ENCODE results near the gene MT1B. TPM values are rescaled to one million over a fixed set of nuclear protein-coding genes. Genes with fewer than 3 reads are reported as not detected.

Gene MT1B
- total RNA-seq, 1 donor from 2014 or later = not detected

DNA sequence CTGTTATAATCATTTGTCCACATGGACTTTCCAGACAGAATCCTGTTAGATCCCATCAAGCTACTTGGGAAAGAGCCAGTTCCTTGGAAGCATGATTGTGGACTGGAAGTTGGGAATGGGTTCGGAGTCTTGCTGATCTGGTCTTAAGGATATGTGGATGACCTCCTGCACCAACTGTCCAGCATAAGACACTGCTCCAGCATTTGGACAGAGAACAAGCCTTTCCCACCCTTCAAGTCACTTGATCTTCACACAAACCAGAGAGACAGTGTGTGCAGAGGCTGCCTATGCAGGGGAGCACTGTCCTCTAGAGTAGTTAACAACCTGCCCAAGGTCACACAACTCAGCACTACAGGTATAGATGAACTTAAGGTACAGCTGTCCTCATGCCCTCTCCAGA lies 5.8 kb upstream of the MT1B start:
- peaks cover 22 to 33% (median 23%) of the 10 kb centered on the region in 3 donors for H3K27me3 ChIP-seq (ENCODE audit: control insufficient read depth in 3 of 3, insufficient read depth in 3 of 3, low read length in 3 of 3)

DNA sequence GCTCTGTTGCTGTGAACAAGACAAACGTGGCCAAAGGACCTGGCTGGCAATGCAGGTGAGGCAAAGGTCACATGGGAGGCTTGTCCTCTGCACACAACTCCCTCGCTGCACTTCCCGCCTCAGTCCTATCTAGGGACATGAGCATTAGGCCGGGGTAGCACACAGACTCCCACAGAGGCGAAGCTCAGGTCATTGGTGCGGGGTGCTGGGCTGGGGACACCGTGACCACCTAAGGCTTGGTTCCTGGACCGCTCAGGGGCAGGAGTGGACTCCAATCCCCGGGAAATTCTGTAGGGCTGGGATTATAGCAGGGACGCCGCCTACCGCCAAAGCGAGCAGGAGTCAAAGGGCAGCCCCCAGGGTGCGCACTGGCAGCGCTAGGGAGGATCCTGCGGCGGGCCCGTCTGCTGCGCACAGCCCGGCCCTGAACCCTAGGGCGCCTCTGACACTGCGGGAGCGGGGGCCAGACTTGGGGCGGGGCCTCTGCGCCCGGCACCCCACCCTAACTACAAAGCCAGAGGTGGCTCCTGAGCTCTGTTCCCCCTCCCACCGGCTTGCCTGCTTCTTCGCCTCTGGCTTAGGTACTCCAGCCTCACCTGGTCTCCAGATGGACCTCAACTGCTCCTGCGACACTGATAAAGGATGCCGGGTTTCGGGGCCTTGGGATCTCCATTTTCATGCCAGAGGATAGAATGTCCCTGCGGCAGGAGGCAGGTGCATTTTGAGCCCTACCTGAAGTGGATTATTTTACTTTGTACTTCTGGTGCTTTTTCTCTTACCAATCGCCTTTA lies 3.9 kb upstream of the MT1B start:
- Histone ChIP-seq H3K4me1 (ENCODE audit: control insufficient read depth in 3 of 3, insufficient read depth in 3 of 3, low read length in 3 of 3) (peaks cover 9 to 10% (median 9%) of the 10 kb centered on the region in 3 donors), H3K9ac (ENCODE audit: low read depth in 1 of 3, low read length in 3 of 3) (no peak overlapping the region), H3K27me3 (ENCODE audit: control insufficient read depth in 3 of 3, insufficient read depth in 3 of 3, low read length in 3 of 3) (peaks cover 18 to 33% (median 22%) of the 10 kb centered on the region in 3 donors), H3K36me3 (ENCODE audit: control insufficient read depth in 3 of 3, insufficient read depth in 3 of 3, low read length in 3 of 3) (no peaks in the 10 kb centered on the region), H3K4me3 (ENCODE audit: low read length in 3 of 3) (no peak overlapping the region), H3K27ac (ENCODE audit: low read depth, low read length) (no peak overlapping the region), H3K9me3 (ENCODE audit: control insufficient read depth in 3 of 3, low read length in 3 of 3) (no peaks in the 10 kb centered on the region)

More for the DNA sequence above, 5.8 kb upstream of the MT1B start:
- H3K27ac ChIP-seq (ENCODE audit: low read depth, low read length) = no peak overlapping the region
- H3K9me3 ChIP-seq (ENCODE audit: control insufficient read depth in 3 of 3, low read length in 3 of 3) = no peaks in the 10 kb centered on the region
- no peak overlapping the region for H3K9ac ChIP-seq (ENCODE audit: low read depth in 1 of 3, low read length in 3 of 3)
- H3K36me3 ChIP-seq (ENCODE audit: control insufficient read depth in 3 of 3, insufficient read depth in 3 of 3, low read length in 3 of 3) = no peaks in the 10 kb centered on the region
- no peak overlapping the region for H3K4me3 ChIP-seq (ENCODE audit: low read length in 3 of 3)
- H3K4me1 ChIP-seq (ENCODE audit: control insufficient read depth in 3 of 3, insufficient read depth in 3 of 3, low read length in 3 of 3) = peaks cover 9 to 10% (median 9%) of the 10 kb centered on the region in 3 donors

DNA sequence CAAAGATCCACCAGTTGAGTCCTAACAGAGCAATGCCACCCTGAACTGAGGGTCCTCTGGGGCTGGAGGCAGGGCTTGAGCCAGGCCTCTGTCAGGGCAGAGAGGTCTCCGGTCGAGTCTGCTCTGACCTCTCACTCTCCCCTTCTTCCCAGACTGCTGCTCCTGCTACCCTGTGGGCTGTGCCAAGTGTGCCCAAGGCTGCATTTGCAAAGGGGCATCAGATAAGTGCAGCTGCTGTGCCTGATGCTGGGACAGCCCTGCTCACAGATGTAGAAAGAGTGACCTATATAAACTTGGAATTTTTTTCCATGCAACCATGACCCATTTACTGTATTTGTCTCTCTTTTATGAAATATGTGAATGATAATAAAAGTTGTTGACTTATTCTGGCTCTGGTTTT lies 2.4 kb upstream of the MT1B start:
- H3K9me3 ChIP-seq (ENCODE audit: control insufficient read depth in 3 of 3, low read length in 3 of 3) = no peaks in the 10 kb centered on the region
- H3K27me3 ChIP-seq (ENCODE audit: control insufficient read depth in 3 of 3, insufficient read depth in 3 of 3, low read length in 3 of 3) = peaks cover 10 to 24% (median 22%) of the 10 kb centered on the region in 3 donors
- no peaks in the 10 kb centered on the region for H3K36me3 ChIP-seq (ENCODE audit: control insufficient read depth in 3 of 3, insufficient read depth in 3 of 3, low read length in 3 of 3)
- no peak overlapping the region for H3K27ac ChIP-seq (ENCODE audit: low read depth, low read length)
- no peak overlapping the region for H3K4me3 ChIP-seq (ENCODE audit: low read length in 3 of 3)
- no peaks in the 10 kb centered on the region for H3K4me1 ChIP-seq (ENCODE audit: control insufficient read depth in 3 of 3, insufficient read depth in 3 of 3, low read length in 3 of 3)
- no peak overlapping the region for H3K9ac ChIP-seq (ENCODE audit: low read depth in 1 of 3, low read length in 3 of 3)

DNA sequence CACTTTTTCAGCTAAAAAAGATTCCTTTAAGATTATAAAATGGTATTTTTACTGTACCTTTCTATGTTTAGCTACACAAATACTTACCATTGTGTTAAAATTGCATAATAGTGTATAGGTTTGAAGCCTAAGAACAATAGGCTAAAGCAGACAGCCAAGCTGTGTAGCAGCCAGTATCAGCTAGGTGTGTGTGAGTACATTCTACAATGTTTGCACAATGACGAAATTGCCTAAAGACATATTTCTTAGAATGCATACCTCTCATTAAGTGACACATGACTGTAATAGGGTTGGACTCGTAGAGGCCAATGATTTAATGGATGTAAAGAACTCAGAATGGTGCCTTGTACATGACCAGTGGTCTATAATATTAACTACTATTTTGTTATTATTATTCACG lies 1.9 kb upstream of the MT1B start:
- no peaks in the 10 kb centered on the region for H3K9me3 ChIP-seq (ENCODE audit: control insufficient read depth in 3 of 3, low read length in 3 of 3)
- peaks cover 4 to 22% (median 19%) of the 10 kb centered on the region in 3 donors for H3K27me3 ChIP-seq (ENCODE audit: control insufficient read depth in 3 of 3, insufficient read depth in 3 of 3, low read length in 3 of 3)
- no peak overlapping the region for H3K4me3 ChIP-seq (ENCODE audit: low read length in 3 of 3)
- H3K36me3 ChIP-seq (ENCODE audit: control insufficient read depth in 3 of 3, insufficient read depth in 3 of 3, low read length in 3 of 3) = no peaks in the 10 kb centered on the region
- no peak overlapping the region for H3K9ac ChIP-seq (ENCODE audit: low read depth in 1 of 3, low read length in 3 of 3)
- H3K4me1 ChIP-seq (ENCODE audit: control insufficient read depth in 3 of 3, insufficient read depth in 3 of 3, low read length in 3 of 3) = no peaks in the 10 kb centered on the region
- H3K27ac ChIP-seq (ENCODE audit: low read depth, low read length) = no peak overlapping the region

DNA sequence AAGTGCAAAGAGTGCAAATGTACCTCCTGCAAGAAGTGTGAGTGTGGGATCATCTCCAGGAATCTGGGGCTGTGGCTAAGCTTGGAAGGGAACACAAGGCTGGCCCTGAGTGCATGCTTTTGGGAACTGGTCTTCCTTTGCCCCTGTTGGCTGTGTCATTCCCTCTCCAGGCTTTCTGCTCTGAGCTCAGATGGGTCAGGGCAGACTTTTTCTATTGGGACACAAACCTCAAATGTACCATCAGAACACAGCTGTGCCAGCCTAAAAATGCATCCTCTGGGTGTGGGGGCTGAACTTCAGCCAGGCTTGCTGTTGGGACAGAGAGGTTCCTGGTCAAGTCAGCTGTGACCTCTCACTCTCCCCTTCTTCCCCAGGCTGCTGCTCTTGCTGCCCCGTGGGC lies 914 bp downstream of the MT1B start:
- Histone ChIP-seq H3K9me3 (ENCODE audit: control insufficient read depth in 3 of 3, low read length in 3 of 3) (no peaks in the 10 kb centered on the region), H3K4me1 (ENCODE audit: control insufficient read depth in 3 of 3, insufficient read depth in 3 of 3, low read length in 3 of 3) (peaks cover 0 to 5% (median 4%) of the 10 kb centered on the region in 3 donors), H3K27me3 (ENCODE audit: control insufficient read depth in 3 of 3, insufficient read depth in 3 of 3, low read length in 3 of 3) (peaks cover 0 to 16% (median 15%) of the 10 kb centered on the region in 3 donors)

DNA sequence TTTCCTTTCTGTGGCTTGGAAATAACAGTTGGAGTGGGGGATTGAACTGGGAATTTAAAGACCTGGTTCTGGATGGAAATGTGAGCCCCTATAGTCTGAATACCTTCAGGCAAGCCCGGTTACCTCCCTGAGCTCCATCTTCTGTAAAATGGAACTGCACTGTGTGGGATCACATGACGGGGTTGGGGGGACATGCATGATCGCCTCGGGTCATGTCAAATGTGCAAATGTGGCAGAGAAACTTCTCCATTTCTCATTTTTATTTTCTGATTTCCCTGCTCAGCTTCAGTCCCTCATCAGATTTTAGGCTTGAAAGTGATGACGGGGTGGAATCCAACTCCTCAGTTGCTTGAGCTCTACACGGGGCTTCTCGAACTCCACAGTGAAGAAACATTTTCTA lies 1.5 kb downstream of the MT1B start:
- Histone ChIP-seq H3K4me1 (ENCODE audit: control insufficient read depth in 3 of 3, insufficient read depth in 3 of 3, low read length in 3 of 3) (peaks cover 4 to 11% (median 10%) of the 10 kb centered on the region in 3 donors), H3K27me3 (ENCODE audit: control insufficient read depth in 3 of 3, insufficient read depth in 3 of 3, low read length in 3 of 3) (peaks cover 4 to 19% (median 14%) of the 10 kb centered on the region in 3 donors), H3K36me3 (ENCODE audit: control insufficient read depth in 3 of 3, insufficient read depth in 3 of 3, low read length in 3 of 3) (no peaks in the 10 kb centered on the region), H3K27ac (ENCODE audit: low read depth, low read length) (no peak overlapping the region), H3K4me3 (ENCODE audit: low read length in 3 of 3) (no peak overlapping the region), H3K9ac (ENCODE audit: low read depth in 1 of 3, low read length in 3 of 3) (no peak overlapping the region), H3K9me3 (ENCODE audit: control insufficient read depth in 3 of 3, low read length in 3 of 3) (no peaks in the 10 kb centered on the region)

More for the DNA sequence above, 914 bp downstream of the MT1B start:
- no peak overlapping the region for H3K27ac ChIP-seq (ENCODE audit: low read depth, low read length)
- H3K36me3 ChIP-seq (ENCODE audit: control insufficient read depth in 3 of 3, insufficient read depth in 3 of 3, low read length in 3 of 3) = no peaks in the 10 kb centered on the region
- H3K4me3 ChIP-seq (ENCODE audit: low read length in 3 of 3) = no peak overlapping the region
- no peak overlapping the region for H3K9ac ChIP-seq (ENCODE audit: low read depth in 1 of 3, low read length in 3 of 3)

DNA sequence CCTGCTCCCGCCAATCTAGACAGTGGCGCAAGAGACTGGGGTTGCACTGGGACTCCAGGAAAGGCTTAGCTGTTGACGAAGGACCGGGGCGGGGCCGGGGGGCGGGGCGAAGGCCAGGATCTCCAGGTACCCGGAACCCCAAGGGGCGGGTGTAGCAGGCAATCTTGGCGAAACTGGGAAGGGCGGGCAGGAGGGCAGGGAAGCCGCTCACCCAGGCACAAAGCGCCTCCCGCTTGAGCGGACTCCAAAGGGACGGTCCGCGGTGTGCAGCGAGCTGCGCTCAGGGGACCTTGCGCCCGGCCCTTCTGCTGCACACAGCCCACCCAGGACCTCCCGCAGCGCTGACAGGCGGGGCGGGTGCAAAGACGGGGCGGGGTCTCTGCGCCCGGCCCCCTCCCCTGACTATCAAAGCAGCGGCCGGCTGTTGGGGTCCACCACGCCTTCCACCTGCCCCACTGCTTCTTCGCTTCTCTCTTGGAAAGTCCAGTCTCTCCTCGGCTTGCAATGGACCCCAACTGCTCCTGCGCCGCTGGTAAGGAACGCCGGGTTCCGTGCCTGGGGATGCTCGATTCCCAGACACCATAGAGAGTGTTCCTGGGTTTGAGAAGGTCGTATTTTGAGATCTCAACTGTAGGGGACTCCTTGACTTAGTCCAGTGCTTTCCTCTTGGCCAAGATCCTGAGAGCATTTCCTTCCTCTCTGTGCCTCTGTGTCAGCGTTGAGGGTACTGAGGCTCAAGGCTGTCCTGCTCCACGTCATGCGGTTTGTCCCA lies 6.1 kb downstream of the MT1B start, which contains the start of gene MT1F:
TSS of gene MT1F (plus strand) at position 405 of the 772 bp plus-strand sequence. CDS start at position 505, 100 bp downstream.
- H3K36me3 ChIP-seq (ENCODE audit: control insufficient read depth in 3 of 3, insufficient read depth in 3 of 3, low read length in 3 of 3) = no peaks in the 10 kb centered on the region
- H3K9ac ChIP-seq (ENCODE audit: low read depth in 1 of 3, low read length in 3 of 3) = peak within 1 kb of the TSS in 2 of 3 donors; percentile 50 to 68
- H3K27ac ChIP-seq (ENCODE audit: low read depth, low read length) = no peak within 1 kb of the TSS
- peak within 1 kb of the TSS; percentile 64 to 67 (median 65) for H3K4me3 ChIP-seq (ENCODE audit: low read length in 3 of 3)
- peaks cover 26 to 33% (median 27%) of the 10 kb centered on the region in 3 donors for H3K27me3 ChIP-seq (ENCODE audit: control insufficient read depth in 3 of 3, insufficient read depth in 3 of 3, low read length in 3 of 3)
- H3K4me1 ChIP-seq (ENCODE audit: control insufficient read depth in 3 of 3, insufficient read depth in 3 of 3, low read length in 3 of 3) = peaks cover 6 to 18% (median 14%) of the 10 kb centered on the region in 3 donors
- no peaks in the 10 kb centered on the region for H3K9me3 ChIP-seq (ENCODE audit: control insufficient read depth in 3 of 3, low read length in 3 of 3)

DNA sequence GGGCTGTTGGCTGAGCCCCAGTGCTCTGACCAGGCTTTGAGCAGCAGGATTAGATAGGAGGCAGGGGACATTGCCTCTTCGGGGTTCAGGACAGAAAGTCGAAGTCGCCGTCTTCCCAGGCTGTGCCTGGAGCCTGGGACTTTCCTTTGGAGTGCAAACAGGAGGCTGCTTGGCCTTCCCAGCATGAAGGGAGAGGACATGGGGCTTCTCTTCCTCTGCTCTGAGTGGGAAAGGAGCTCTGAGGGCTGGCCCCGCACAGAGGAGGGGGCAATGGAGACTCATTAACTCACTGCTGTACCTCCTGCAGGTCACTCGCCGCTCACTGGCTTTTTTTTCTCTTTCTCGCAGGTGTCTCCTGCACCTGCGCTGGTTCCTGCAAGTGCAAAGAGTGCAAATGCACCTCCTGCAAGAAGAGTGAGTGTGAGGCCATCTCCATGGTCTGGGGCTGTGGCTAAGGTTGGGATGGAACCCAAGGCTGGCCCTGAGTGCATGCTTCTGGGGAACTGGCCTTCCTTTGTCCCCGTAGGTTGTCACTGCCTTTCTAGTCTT lies 6.7 kb downstream of the MT1B start:
- H3K4me1 ChIP-seq (ENCODE audit: control insufficient read depth in 3 of 3, insufficient read depth in 3 of 3, low read length in 3 of 3) = peaks cover 8 to 18% (median 14%) of the 10 kb centered on the region in 3 donors
- H3K27me3 ChIP-seq (ENCODE audit: control insufficient read depth in 3 of 3, insufficient read depth in 3 of 3, low read length in 3 of 3) = peaks cover 29 to 37% (median 31%) of the 10 kb centered on the region in 3 donors
- H3K4me3 ChIP-seq (ENCODE audit: low read length in 3 of 3) = peak overlapping the region; percentile 64 to 67 (median 65)
- no peak overlapping the region for H3K27ac ChIP-seq (ENCODE audit: low read depth, low read length)
- no peaks in the 10 kb centered on the region for H3K9me3 ChIP-seq (ENCODE audit: control insufficient read depth in 3 of 3, low read length in 3 of 3)
- peak overlapping the region in 1 of 3 donors; percentile 68 for H3K9ac ChIP-seq (ENCODE audit: low read depth in 1 of 3, low read length in 3 of 3)
- H3K36me3 ChIP-seq (ENCODE audit: control insufficient read depth in 3 of 3, insufficient read depth in 3 of 3, low read length in 3 of 3) = no peaks in the 10 kb centered on the region

DNA sequence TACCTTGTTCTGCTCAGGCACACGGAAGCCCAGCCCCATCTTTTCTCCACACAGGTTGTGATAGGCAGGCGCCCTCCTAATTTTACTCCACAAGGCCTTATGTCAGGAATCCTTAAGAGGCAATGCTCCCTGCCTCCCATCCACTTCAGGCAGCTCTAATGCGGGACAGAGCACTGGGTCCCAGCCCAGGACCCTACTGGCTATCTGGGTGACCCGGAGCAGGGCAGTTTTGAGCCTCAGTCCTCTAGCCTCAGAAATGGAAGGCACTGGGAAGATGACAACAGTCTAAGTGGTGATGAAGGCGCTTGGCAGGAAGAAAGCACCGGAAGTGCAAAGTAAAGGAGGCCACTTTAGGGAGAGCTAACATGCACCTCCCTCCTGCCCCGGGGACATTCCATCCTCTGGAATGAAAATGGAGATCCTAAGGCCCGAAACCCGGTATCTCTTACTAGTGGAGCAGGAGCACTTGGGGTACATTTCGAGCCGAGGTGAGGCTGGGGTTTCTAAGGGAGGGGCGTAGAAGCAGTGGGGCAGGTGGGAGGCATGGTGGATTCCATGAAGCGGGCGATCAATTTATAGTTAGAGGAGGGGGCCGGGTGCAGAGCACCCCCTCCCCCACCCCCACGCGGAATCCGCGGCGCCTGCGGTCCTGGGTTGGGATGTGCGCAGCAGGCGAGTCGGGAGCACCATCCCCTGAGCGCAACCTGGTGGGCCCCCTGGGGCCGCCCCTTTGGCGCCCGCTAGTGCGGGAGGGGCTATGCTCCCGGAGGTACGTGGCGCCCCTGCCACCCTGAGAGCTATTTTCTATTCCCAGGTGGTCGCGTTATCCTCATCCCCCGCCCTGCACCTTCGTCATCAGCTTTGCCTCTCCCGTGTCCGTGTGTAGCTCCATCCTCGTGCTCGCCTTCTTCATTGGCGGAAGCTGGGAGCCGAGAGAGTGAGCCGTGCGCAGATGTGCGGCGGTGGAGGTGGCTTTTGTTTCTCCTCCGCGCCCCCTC lies 11.0 kb downstream of the MT1B start:
- Histone ChIP-seq H3K4me3 (ENCODE audit: low read length in 3 of 3) (no peak overlapping the region), H3K9ac (ENCODE audit: low read depth in 1 of 3, low read length in 3 of 3) (no peak overlapping the region), H3K4me1 (ENCODE audit: control insufficient read depth in 3 of 3, insufficient read depth in 3 of 3, low read length in 3 of 3) (peaks cover 8 to 15% (median 11%) of the 10 kb centered on the region in 3 donors), H3K27me3 (ENCODE audit: control insufficient read depth in 3 of 3, insufficient read depth in 3 of 3, low read length in 3 of 3) (peaks cover 41 to 57% (median 48%) of the 10 kb centered on the region in 3 donors), H3K9me3 (ENCODE audit: control insufficient read depth in 3 of 3, low read length in 3 of 3) (no peaks in the 10 kb centered on the region), H3K27ac (ENCODE audit: low read depth, low read length) (no peak overlapping the region), H3K36me3 (ENCODE audit: control insufficient read depth in 3 of 3, insufficient read depth in 3 of 3, low read length in 3 of 3) (no peaks in the 10 kb centered on the region)
